Neural progenitor cell (in vitro differentiated cells): ENCODE results near the gene PYGO2.

Experiments used
- EZH2 ChIP-seq: fragments of 200-600 bp; sonication (generic); IDR thresholded peaks from 2 replicates; pipeline ENCODE4 v1.6.1; 2017; ENCODE audit warnings: antibody characterized with exemption, mild to moderate bottlenecking, moderate library complexity
- TF ChIP-seq, protein P1 (sequence below): fragments of 200-600 bp; sonication (generic); IDR thresholded peaks from 2 replicates; pipeline ENCODE4 v1.5.1; 2017; ENCODE audit warnings: antibody characterized with exemption, mild to moderate bottlenecking

DNA sequence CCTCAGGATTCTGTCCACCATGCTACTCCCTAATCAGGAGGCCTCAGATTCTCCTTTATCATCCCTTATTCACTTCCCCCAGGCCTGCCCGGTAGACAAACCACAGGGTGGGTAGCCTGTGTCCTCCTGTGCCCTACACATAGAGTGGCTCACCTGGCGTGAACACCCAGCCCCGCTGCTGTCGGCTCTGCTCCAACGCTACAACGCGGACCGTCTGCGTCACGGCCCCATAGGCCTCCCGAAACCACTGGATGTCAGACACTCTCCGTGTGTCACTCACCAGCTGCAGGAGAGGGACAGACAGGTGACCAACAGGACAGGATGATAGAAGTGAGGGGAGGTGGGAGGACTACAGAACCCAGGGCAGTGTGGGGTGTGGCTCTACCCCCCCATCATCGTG lies 35.4 kb downstream of the PYGO2 start:
- TF ChIP-seq, protein P1, sequence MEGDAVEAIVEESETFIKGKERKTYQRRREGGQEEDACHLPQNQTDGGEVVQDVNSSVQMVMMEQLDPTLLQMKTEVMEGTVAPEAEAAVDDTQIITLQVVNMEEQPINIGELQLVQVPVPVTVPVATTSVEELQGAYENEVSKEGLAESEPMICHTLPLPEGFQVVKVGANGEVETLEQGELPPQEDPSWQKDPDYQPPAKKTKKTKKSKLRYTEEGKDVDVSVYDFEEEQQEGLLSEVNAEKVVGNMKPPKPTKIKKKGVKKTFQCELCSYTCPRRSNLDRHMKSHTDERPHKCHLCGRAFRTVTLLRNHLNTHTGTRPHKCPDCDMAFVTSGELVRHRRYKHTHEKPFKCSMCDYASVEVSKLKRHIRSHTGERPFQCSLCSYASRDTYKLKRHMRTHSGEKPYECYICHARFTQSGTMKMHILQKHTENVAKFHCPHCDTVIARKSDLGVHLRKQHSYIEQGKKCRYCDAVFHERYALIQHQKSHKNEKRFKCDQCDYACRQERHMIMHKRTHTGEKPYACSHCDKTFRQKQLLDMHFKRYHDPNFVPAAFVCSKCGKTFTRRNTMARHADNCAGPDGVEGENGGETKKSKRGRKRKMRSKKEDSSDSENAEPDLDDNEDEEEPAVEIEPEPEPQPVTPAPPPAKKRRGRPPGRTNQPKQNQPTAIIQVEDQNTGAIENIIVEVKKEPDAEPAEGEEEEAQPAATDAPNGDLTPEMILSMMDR: no peak
- no peak for TF ChIP-seq EZH2
